T-helper 2 cell treated with Interferon-gamma antibody and Interleukin-4, amounts not matched to agents 100 ng/mL and 5 ng/mL, for 36 hours (primary cell): ENCODE results near the gene SINHCAF. TPM values are rescaled to one million over a fixed set of nuclear protein-coding genes. Genes with fewer than 3 reads are reported as not detected.
"Not testable (repeated sequence)": the region's sequence is repeated elsewhere in the genome, so short reads cannot be mapped to it uniquely, and the experiment has no call there.

Source experiments
- intact Hi-C: fragments of 100-400 bp; cut with micrococcal nuclease; formaldehyde crosslinking; loops from one replicate; pipeline ENCODE4 v1.15.1; 2023
- total RNA-seq: library from RNA; stranded (reverse); gene quantifications from 2 replicates; pipeline ENCODE4 v1.2.3, GENCODE V29; 2022

The SINHCAF gene
- total RNA-seq, result 94.4 and 107 TPM in 2 replicates

GRCh38 chr12:31325877-31326631 is at the start of gene SINHCAF:
Gene SINHCAF, minus strand, starts transcription at chr12:31326150. Its CDS starts 27,946 bp downstream, at chr12:31298204.
- intact Hi-C loops, result loop anchor here (1.0 to 10.0 kb wide), 9 partner anchors 9 to 1945 kb away; partner anchors contain the start of genes DNM1L, ERGIC2, ETFBKMT and YARS2

GRCh38 chr12:31375422-31375821 is 49.5 kb upstream of the SINHCAF start:
- intact Hi-C loops, result not testable (repeated sequence)

GRCh38 chr12:31371256-31371620 is 45.3 kb upstream of the SINHCAF start:
- intact Hi-C loops, result no loop called here

GRCh38 chr12:31370531-31371255 is 44.7 kb upstream of the SINHCAF start:
- intact Hi-C loops, result no loop called here

DNA sequence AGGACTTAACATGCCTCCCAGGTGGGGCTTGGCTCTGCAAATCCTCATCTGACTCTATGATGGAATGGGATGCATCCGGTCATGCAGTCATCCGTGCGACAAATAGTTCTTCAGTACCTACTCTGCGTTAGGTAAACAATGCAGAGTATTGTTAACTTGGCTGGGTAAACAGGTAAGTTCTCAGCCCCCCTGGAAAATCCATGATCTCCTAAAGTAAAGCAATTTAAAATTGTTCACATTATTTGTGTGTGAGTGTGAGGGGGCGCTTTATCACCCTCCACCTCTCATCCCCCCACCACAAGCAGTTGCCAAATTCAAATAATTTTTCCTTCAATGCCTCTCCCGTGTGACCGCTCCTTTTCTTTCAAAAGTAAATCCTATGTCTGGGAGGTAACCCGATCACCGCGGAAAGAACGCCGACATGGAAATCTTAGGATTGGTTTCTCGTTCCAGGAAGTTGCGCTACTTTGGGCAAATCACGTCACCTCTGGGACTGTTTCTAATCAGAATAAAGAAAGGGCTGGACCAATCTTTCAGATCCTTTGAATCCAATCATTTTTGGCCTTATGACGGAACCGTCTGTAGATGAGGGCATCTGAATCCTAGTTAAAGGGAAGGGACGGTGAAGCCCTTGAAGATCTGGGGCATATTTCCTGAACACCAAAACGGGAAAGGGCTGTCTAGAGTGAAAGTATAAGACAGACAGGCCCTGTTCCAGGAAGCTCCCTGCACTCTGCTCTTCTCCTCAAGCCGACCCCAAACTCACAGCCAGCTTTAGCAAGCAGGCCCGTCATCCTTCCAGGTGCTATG is 44.0 kb upstream of the SINHCAF start:
- intact Hi-C loops, result no loop called here

GRCh38 chr12:31368666-31369361 is 42.9 kb upstream of the SINHCAF start:
- intact Hi-C loops, result no loop called here

DNA sequence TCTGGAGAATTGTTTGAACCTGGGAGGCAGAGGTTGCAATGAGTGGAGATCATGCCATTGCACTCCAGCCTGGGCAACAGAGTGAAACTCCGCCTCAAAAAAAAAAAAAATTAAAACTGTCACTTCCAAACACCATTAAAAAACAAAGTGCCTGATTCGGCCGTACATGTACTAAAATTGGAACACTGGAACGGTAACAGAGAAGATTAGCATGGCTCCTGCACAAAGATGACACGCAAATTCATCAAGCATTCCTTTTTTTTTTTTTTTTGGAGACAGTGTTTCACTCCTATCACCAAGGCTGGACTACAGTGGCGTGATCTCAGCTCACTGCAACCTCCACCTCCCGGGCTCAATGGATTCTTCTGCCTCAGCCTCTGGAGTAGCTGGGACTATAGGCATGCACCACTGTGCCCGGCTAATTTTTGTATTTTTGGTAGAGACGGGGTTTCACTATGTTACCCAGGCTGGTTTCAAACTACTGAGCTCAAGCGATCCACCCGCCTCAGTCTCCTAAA is 40.2 kb upstream of the SINHCAF start:
- intact Hi-C loops, result no loop called here

GRCh38 chr12:31363831-31364230 is 37.9 kb upstream of the SINHCAF start:
- intact Hi-C loops, result no loop called here

GRCh38 chr12:31363416-31363809 is 37.5 kb upstream of the SINHCAF start:
- intact Hi-C loops, result no loop called here

DNA sequence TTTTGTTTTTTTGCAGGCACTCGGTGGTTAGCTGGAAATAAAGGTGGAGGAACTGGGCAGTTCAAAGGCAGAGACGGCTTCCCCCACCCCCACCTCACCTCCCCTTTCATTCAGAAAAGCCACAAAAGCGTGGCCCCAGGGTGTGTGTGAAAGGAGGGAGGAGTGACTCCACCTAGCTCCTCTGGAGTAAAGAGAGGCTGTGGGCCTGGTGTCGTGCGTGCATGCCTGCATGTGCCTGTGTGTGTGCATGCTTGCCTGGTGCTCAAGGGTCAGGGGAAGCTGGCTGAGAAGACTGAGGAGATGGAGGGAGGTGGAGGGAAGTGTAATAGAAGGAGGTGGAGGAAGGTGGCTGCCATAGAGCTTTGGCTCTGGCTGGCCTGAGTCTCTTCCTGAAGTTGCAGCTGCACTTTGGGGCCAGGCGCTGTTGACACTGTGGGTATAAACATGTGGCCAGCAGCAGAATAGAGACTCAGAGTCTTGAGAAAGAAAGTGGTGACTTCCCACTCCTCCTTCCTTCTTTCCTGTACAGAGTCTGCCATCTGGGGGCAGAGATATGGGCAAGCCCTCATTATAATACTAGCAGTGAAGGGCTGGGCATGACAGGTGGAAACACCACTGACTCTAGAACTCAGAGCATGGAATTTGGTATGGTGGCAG is 36.9 kb upstream of the SINHCAF start:
- intact Hi-C loops, result loop anchor here (1.0 kb wide), 1 partner anchor 37 kb away; the partner anchor contains the start of gene SINHCAF

DNA sequence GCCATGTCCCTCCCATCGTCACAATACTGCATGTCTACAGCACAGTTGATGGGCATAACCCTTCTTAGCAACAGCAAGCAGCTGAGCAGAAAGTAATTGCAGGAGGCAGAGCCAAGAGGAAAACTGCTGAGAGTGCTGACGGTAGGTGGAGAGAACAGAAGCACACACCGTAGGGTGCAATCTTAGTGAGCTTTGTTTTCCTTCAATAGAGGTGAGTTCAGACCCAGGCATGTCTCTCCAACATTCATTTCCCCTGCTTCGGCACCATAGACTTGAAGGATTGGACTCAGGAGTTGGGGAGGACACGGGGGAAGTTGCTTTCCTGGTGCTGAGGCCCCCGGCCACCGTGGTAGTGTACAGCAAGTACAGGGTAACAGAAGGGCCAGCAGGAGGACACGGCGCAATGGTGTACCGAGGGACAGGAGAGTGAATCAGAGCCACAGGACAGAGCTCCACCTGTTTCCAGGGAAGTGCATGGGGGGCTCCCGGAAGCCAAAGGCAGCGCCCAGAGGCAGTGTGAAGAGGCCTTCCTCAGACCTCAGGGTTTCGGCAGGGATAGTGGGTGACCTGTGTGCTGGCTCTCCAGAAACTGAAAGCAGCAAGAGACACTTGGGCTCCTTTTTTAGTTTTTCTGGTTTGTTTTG is 36.3 kb upstream of the SINHCAF start:
- intact Hi-C loops, result loop anchor here (1.0 kb wide), 1 partner anchor 36 kb away; the partner anchor contains the start of gene SINHCAF

GRCh38 chr12:31361730-31362114 is 35.8 kb upstream of the SINHCAF start:
- intact Hi-C loops, result loop anchor here (1.0 kb wide), 1 partner anchor 35 kb away; the partner anchor contains the start of gene SINHCAF

DNA sequence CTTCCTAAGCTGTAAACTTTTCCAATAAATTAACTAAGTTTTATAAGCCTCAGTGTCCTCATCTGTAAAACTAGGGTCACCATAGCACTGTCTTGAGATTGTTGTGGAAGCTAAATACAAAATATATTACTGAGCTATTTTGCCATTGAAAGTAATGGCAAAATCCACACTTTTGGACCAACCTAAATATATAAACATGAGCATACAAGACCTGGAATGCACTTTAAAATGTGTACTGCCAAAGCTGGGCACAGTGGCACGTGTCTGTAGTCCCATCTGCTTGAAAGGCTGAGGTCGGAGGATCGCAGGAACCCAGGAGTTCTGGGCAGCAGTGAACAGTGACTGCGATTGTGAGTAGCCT is 29.8 kb upstream of the SINHCAF start:
- intact Hi-C loops, result no loop called here

- intact Hi-C loops, result no loop called here
Measured at GRCh38 chr12:31353750-31354708, 28.1 kb upstream of the SINHCAF start.

GRCh38 chr12:31346267-31346666 is 20.3 kb upstream of the SINHCAF start:
- intact Hi-C loops, result no loop called here

DNA sequence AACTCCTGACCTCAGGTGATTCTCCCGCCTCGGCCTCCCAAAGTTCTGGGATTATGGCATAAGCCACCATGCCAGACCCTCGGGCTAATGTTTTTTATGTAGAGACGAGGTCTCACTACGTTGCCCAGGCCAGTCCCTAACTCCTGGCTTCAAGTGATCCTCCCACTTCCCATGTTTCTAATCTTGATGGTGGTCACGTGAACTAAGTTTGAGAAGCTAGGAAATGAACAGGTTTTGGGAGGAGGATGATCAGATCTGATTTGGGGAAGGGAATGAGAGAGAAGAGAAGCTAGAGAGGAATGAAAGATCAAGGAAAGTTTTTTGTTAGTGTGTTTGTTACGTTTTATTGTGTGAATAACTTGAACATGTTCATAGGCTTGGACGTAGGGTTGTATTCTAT is 17.2 kb upstream of the SINHCAF start:
- intact Hi-C loops, result no loop called here

DNA sequence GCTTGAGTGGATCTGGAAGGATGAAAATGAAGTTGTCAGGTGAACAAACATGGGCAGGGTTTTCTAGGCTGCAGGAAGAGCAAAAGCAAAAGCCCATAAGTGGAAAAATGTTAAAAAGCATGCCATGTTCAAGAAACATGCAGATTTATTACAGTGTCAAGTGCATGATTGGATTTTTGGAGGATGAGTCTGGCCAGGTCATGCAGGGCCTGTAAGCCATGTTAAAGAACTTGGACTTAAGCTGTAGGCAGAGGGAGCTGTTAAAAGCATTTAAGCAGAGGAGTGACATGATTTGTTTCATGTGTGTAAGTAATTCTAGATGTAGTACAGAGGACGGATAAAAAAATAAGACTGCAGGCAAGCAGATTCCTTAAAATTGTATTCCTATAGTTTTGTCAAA is 16.3 kb upstream of the SINHCAF start:
- intact Hi-C loops, result no loop called here

DNA sequence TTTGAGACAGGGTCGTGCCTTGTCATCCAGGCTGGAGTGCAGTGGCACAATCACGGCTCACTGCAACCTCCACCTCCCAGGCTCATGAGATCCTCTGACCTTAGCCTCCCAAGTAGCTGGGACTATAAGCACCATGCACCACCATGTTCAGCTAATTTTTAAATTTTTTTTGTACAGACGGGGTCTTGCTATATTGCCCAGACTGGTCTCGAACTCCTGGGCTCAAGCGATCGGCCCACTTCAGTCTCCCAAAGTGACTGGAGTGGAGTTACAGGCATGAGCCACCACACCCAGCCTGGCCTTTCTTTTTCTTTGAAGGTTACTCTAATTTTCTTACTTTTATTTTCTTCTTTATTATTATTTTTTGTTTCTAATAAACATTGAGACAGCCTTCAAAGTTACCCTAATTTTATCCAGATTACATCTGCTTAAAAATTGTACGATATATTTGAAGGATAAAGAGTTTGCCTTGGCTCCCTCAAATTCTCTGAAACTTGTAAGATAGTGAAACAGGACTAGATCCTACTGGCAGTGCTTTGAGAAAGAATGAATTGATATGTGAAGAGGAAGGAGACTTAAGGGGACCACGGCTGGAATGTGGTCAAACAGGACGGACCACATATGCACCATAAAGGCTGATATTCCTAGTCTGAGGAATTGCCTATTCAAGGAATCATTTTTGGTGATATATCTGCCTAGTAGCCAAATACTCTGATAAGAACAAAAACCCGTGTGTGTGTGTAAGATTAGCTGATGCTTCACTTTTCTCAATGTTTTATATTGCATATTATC is 14.1 kb upstream of the SINHCAF start:
- intact Hi-C loops, result no loop called here
